Lung (tissue), 12 donors: ENCODE measurements around the gene PCDH9. TPM values are rescaled to one million over a fixed set of nuclear protein-coding genes. Genes with fewer than 3 reads are reported as not detected.

Experiments
- ATAC-seq: fragments of 200-7000 bp; cut with Tn5 transposase; one replicate; pipeline ENCODE4 v1.9.1; 2020; ENCODE audit warnings: moderate number of reproducible peaks; ENCODE audit not compliant: insufficient read depth, low FRiP score
- DNase-seq, 3 donors: peaks; one replicate each; pipeline ENCODE4 v3.0.0-alpha.2; 2013 to 2017
- H3K27ac ChIP-seq, 2 donors: one replicate each; pipeline ENCODE4 v1.5.1; 2013; ENCODE audit warnings: mild to moderate bottlenecking in 2 of 2, moderate library complexity in 2 of 2, control low read depth in 1 of 2, inconsistent platforms in 1 of 2, low read depth in 1 of 2, low read length in 1 of 2
- H3K27me3 ChIP-seq, 3 donors: one replicate each; pipeline ENCODE4 v1.5.1; 2013; ENCODE audit warnings: low read length in 2 of 3; ENCODE audit not compliant: control insufficient read depth in 3 of 3, insufficient read depth in 3 of 3
- H3K36me3 ChIP-seq, 4 donors: one replicate each; pipeline ENCODE4 v1.5.1; 2013; ENCODE audit warnings: low read length in 4 of 4, mild to moderate bottlenecking in 1 of 4, moderate library complexity in 1 of 4; ENCODE audit not compliant: control insufficient read depth in 4 of 4, insufficient read depth in 4 of 4
- H3K4me1 ChIP-seq, 5 donors: one replicate each; pipeline ENCODE4 v1.5.1; 2013; ENCODE audit warnings: low read length in 5 of 5, mild to moderate bottlenecking in 2 of 5, moderate library complexity in 1 of 5; ENCODE audit not compliant: control insufficient read depth in 5 of 5, insufficient read depth in 5 of 5
- H3K4me3 ChIP-seq: one replicate; pipeline ENCODE4 v1.5.1; 2013; ENCODE audit warnings: mild to moderate bottlenecking, control low read depth, moderate library complexity
- H3K9ac ChIP-seq, 2 donors: one replicate each; pipeline ENCODE4 v1.5.1; 2013; ENCODE audit warnings: low read length in 2 of 2, control low read depth in 1 of 2; ENCODE audit not compliant: insufficient read depth in 1 of 2
- H3K9me3 ChIP-seq, 4 donors: one replicate each; pipeline ENCODE4 v1.5.1; 2013; ENCODE audit warnings: low read length in 3 of 4, mild to moderate bottlenecking in 1 of 4, moderate library complexity in 1 of 4; ENCODE audit not compliant: control insufficient read depth in 4 of 4, insufficient read depth in 3 of 4
- CTCF ChIP-seq: IDR thresholded peaks from 2 replicates; pipeline ENCODE4 v1.5.1; 2012; ENCODE audit warnings: mild to moderate bottlenecking; ENCODE audit errors: control extremely low read depth, extremely low read depth
- WGBS, 2 donors: extraction: QIAGEN DNeasy Blood & Tissue Kit; methylation state at CpG; one replicate each; pipeline ENCODE4 v1.1.7; 2013; 5-methylcytosine and 5-hydroxymethylcytosine counted together
- polyA plus RNA-seq, 2 donors: library from polyadenylated mRNA; stranded (reverse); fragments of 200-250 nt; gene quantifications; one replicate each; pipeline ENCODE4 v1.2.1, GENCODE V29; 2013
- total RNA-seq, 2 donors: library from RNA; depleted of rRNA in 1 of 2; stranded (reverse); fragments of >200 nt in 1 of 2; gene quantifications; one replicate each; pipeline ENCODE4 v1.2.1, GENCODE V29; 2014 to 2021
- donor health status: control.
- donor health status: control.
- donor health status: Bipolar disorder and iron deficiency.
- donor health status: healthy.
- donor health status: DM: yes; HTN: yes; CAD: no.

The PCDH9 gene
- total and polyA plus RNA-seq, 4 donors, result 0.68 to 22.2 (median 4.1) TPM

GRCh38 chr13:66859934-66860877 lies 369.9 kb downstream of the PCDH9 start:
- Histone ChIP-seq H3K4me3 (no peak overlapping the region), H3K4me1 (peaks cover 0 to 7% (median 3%) of the 10 kb centered on the region in 5 donors), H3K9ac (no peak overlapping the region), H3K36me3 (no peaks in the 10 kb centered on the region), H3K9me3 (no peaks in the 10 kb centered on the region), H3K27ac (no peak overlapping the region), H3K27me3 (no peaks in the 10 kb centered on the region)
- DNase-seq (peak in 1 of 3 donors; percentile 4), ATAC-seq (no peak)
- 74 to 75% methylated on average over 8 of the region's 8 CpGs for WGBS, 2 donors
- TF ChIP-seq CTCF, result no peak

GRCh38 chr13:66859078-66859477 lies 371.1 kb downstream of the PCDH9 start:
- no peaks in the 10 kb centered on the region for H3K36me3 ChIP-seq
- H3K4me1 ChIP-seq, result peaks cover 0 to 7% (median 3%) of the 10 kb centered on the region in 5 donors
- DNase-seq, result no peak
- ATAC-seq, result no peak
- TF ChIP-seq CTCF, result no peak
- no peaks in the 10 kb centered on the region for H3K27me3 ChIP-seq
- 55 to 63% methylated on average over 2 of the region's 2 CpGs for WGBS, 2 donors
- H3K9ac ChIP-seq, result no peak overlapping the region
- H3K27ac ChIP-seq, result no peak overlapping the region
- no peaks in the 10 kb centered on the region for H3K9me3 ChIP-seq
- H3K4me3 ChIP-seq, result no peak overlapping the region

- DNase-seq (no peak), ATAC-seq (no peak)
- WGBS, 2 donors, result 82 to 90% methylated on average over 3 of the region's 3 CpGs
- H3K4me1 ChIP-seq, result peaks cover 0 to 7% (median 3%) of the 10 kb centered on the region in 5 donors
- no peak overlapping the region for H3K4me3 ChIP-seq
- no peak for TF ChIP-seq CTCF
- no peaks in the 10 kb centered on the region for H3K27me3 ChIP-seq
- no peak overlapping the region for H3K27ac ChIP-seq
- no peak overlapping the region for H3K9ac ChIP-seq
- no peaks in the 10 kb centered on the region for H3K9me3 ChIP-seq
- no peaks in the 10 kb centered on the region for H3K36me3 ChIP-seq
These were observed 372.0 kb downstream of the PCDH9 start for GRCh38 chr13:66858163-66858562.
